GM10266 (cell line): ENCODE results near the gene USP19.

Experiments used
- DNase-seq: peaks from one replicate; pipeline ENCODE4 v3.0.0; 2012; ENCODE audit errors: extremely low spot score
- TF ChIP-seq, protein P1 (sequence below): IDR thresholded peaks from 2 replicates; pipeline ENCODE4 v1.5.1; 2012; ENCODE audit warnings: mild to moderate bottlenecking, low read depth; ENCODE audit not compliant: control insufficient read depth, insufficient read depth; ENCODE audit errors: missing control alignments

USP19 gene

DNA sequence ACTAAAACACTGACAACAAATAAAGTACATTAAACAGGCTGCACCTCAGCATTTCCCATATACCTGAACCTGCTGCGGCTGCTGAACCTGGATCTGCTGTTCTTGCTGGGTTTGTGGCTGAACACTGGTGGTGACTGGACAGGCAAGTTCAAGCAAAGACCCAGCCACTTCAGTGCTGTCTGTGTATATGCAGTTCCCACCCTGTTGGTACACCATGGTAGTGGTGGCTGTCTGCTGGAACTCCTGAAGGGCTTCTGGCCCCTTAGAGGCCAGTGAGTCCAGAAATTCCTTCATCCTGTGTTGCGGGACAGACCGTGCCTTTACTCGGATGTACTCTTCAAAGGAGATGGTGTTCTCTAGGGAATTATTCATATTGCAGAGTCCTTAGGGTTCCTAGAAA lies 44.0 kb downstream of the USP19 start:
- DNase-seq: no peak
- TF ChIP-seq, protein P1, sequence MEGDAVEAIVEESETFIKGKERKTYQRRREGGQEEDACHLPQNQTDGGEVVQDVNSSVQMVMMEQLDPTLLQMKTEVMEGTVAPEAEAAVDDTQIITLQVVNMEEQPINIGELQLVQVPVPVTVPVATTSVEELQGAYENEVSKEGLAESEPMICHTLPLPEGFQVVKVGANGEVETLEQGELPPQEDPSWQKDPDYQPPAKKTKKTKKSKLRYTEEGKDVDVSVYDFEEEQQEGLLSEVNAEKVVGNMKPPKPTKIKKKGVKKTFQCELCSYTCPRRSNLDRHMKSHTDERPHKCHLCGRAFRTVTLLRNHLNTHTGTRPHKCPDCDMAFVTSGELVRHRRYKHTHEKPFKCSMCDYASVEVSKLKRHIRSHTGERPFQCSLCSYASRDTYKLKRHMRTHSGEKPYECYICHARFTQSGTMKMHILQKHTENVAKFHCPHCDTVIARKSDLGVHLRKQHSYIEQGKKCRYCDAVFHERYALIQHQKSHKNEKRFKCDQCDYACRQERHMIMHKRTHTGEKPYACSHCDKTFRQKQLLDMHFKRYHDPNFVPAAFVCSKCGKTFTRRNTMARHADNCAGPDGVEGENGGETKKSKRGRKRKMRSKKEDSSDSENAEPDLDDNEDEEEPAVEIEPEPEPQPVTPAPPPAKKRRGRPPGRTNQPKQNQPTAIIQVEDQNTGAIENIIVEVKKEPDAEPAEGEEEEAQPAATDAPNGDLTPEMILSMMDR: no peak

DNA sequence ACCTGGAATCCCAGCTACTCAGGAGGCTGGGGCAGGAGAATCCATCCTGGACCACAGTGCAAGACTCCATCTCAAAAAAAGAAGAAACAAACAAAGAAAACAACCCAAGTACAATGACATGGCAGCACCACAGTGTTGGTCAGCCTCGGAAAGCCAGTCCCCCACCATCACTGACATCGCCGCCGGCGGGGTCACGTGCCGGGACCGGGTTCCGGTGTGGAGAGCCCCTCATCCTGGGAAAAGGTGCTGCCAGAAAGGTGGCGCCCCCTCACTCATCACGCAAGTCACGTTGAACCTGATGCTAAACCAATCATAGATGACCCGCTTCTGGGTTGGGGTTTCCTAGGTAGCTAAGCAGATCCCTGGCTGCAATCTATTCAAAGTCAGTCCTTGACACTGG lies 44.5 kb downstream of the USP19 start:
- TF ChIP-seq, protein P1: no peak
- DNase-seq: no peak
